ENCODE results near the gene GREB1L. TPM values are rescaled to one million over a fixed set of nuclear protein-coding genes. Genes with fewer than 3 reads are reported as not detected.

The GREB1L gene
- polyA plus RNA-seq, 1 donor = 4.0 TPM

- DNase-seq = no peak
Measured at GRCh38 chr18:21559195-21559594, 317.2 kb downstream of the GREB1L start.

- no peak for DNase-seq
Measured at GRCh38 chr18:21571772-21572171, 329.7 kb downstream of the GREB1L start.

Other genes with a start within 250 kb of the GREB1L start
- 79.1 TPM for gene ROCK1, start 130.4 kb upstream of the GREB1L start, polyA plus RNA-seq (ENCODE audit: insufficient read length)